ENCODE data around the gene MT1M. TPM values are rescaled to one million over a fixed set of nuclear protein-coding genes. Genes with fewer than 3 reads are reported as not detected.
"Not testable (repeated sequence)": the region's sequence is repeated elsewhere in the genome, so short reads cannot be mapped to it uniquely, and the experiment has no call there.

MT1M gene
- 2.2 and 4.2 TPM in 2 replicates for total RNA-seq (2014; rRNA removed)
- polyA plus RNA-seq (2012): 8.0 TPM

- DNase-seq (ENCODE audit: low read depth): peak; percentile 27
These were observed at the start of gene MT1M for GRCh38 chr16:56632156-56632847. Gene MT1M (plus strand): TSS chr16:56632659. CDS start chr16:56632732, 73 bp downstream.

DNA sequence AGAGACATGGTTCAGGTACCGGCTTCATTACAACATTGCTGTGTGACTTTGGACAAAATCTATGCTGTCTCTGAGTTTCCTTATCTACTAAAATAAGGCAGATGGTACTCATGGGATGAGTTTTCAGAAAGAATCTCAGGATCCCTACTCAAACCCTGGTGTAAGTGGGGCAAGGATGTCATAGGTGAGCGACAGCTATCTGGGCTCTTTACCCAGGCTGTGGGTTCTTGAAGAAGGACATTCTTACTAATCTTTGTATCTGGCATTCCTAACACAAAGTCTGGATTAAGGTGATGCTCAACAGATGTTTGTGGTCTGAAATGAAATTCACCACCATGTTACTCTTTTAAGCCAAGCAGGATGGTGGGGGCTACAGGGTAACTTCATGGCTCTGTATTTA is 49.5 kb upstream of the MT1M start:
- not testable (repeated sequence) for DNase-seq (ENCODE audit: low read depth)

- DNase-seq (ENCODE audit: low read depth): no peak
These were observed 48.9 kb upstream of the MT1M start for GRCh38 chr16:56583351-56584168.

DNA sequence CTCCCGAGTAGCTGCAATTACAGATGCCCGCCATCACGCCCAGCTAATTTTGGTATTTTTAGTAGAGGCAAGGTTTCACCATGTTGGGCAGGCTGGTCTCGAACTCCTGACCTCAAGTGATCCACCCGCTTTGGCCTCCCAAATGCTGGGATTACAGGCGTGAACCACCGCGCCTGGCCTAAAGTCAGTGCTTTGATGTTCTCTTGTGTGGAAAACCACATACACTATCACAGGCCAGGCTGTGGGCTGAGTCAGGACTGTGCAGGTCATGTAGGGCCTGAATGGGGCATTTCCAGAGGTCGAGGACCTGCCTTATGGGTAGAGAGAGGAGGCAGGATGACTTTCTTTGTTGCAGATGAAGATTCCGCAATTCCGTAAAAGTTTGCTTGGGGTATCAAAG is 48.2 kb upstream of the MT1M start:
- DNase-seq (ENCODE audit: low read depth): no peak

DNA sequence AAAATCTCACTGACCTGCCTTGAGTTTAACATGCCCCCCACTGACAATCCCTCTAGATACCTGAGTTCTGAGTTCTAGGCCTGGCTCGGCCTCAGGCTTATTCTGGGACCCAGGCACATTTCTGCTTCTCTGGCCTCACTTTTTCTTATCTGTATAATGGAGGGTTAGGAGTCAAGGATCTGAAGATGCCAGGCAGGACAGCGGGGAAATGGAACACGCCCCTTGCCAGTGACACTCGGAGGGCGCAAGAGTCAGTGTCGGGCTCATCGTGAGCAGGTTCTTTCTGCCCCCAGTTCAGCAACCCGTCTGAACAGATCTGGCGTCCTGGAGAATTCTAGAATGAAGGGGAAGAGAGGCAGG is 43.7 kb upstream of the MT1M start:
- no peak for DNase-seq (ENCODE audit: low read depth)

DNA sequence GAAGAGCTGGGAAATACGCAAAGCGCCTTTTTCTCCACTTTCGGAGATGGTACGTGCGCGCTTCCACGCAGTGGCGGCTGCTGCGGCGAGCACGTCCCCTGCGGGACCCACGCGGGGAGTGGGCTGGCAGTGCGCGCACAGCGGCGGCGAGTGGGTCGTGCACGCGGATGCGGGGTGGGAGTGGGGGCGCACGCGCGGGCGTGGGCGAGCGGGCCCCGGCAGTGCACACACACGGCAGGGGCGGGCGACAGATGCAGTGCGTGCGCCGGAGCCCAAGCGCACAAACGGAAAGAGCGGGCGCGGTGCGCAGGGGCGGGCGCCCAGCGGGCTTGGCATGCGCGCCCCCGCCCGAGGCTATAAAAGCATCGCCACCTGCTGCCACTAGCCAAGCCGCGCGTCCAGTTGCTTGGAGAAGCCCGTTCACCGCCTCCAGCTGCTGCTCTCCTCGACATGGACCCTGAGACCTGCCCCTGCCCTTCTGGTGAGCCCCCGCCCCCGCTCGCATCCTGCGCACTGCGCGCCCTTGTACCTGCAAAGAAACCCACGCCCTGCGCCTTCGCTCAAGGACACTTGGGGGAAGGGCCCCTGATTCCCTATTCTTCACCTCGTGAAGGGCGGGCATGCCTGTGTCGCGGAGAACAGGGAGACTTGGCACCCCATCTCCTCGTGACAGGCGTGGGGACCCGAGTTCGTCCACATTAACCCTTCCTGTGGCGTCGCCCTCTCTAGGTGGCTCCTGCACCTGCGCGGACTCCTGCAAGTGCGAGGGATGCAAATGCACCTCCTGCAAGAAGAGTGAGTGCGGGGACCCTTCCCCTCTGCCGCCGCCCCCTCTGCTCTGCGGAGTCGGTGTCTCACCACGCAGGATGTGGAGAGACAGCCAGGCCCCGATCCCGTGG is 43.1 kb upstream of the MT1M start, which contains the start of gene MT3:
MT3 (plus strand) TSS at position 388 of the 899 bp plus-strand sequence; CDS start at position 451, 63 bp downstream.
- peak; percentile 24 for DNase-seq (ENCODE audit: low read depth)

GRCh38 chr16:56591377-56592060 is 40.9 kb upstream of the MT1M start:
- DNase-seq (ENCODE audit: low read depth): no peak

- DNase-seq (ENCODE audit: low read depth): no peak
These were observed 38.7 kb upstream of the MT1M start for GRCh38 chr16:56593573-56594291.

- DNase-seq (ENCODE audit: low read depth): no peak
These were observed 38.2 kb upstream of the MT1M start for GRCh38 chr16:56594292-56594619.

DNA sequence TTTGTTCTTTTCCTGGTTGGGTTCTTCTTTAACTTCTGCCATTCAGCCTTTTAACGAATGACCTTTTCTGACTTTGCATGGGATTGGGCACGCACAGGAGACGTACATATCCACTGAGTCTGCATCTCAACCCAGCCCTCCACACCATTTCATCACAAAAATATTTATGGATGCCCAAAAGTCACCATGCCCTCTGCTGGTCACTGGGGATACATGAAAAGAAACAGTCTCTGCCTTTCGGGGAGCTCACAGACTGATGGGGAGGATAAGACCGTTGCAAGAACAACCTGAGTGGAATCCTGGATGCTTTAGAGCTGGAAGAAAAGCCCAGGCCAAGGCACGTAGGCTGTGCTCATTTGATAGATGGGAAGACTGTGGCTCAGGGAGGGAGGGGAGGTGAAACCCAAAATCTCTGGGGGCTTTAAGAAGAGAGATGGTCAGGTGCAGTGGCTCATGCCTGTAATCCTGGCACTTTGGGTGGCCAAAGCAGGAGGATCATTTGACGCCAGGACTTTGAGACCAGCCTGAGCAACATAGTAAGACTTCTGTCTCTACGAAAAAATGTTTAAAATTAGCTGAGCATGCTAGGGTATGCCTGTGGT is 32.0 kb upstream of the MT1M start:
- peak; percentile 71 for DNase-seq (ENCODE audit: low read depth)

DNA sequence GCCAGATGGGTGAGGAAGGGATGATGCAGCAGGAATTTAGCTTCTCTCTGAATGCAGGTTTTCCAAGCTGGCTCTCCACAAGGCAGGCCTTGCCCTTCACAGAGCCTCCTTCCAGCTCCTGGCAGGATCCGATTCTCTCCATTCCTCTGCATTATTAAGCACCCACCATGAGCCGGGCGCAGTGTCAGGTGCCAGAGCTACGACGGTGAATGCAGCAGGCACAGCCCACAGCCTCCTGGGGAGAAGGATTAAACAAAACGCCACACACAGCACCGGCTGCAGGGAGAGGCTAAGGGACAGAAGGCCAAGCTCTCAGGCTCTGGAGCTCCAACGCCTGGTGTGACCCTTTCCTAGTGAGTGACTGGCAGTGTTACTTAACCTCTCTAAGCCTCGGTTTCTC is 31.1 kb upstream of the MT1M start:
- DNase-seq (ENCODE audit: low read depth): no peak

- peak; percentile 41 for DNase-seq (ENCODE audit: low read depth)
These were observed 28.9 kb upstream of the MT1M start for GRCh38 chr16:56603589-56603988.

DNA sequence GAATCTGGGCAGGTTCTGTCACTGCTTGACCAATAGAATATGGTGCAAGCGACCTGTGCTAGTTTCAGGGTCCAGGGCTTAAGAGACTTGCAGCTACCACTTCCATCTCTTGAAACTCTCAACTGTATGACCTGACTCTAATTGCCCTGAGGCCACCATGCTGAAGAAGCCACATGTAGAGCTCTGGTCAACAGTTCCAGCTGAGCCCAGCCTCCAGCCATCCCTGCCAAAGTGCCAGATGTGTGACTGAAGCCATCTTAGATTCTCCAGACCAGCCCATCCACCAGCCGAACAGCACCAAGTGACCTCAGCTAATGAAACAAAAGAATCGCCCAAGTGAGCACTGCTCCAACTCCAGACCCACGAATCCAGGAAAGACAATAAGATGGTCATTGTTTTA is 27.5 kb upstream of the MT1M start:
- no peak for DNase-seq (ENCODE audit: low read depth)

DNA sequence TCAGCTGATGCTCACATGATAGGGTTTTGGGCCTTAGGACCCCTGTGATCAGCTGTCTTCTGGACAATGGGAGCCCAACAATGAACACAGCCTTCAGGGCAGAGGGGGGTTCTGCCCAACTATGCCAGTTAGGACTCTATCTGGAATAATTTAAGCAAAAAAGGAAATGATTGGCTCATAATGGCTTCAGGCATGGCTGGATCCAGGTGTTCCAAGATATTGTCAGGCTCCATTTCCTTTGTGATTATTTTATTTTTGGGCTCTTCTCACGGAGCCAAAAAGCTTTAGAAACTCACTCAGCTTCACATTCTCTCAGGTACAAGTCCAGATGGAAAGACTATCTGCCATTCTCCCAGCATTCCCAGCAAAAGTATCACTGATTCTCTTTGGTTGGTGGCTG is 27.0 kb upstream of the MT1M start:
- DNase-seq (ENCODE audit: low read depth): no peak

DNA sequence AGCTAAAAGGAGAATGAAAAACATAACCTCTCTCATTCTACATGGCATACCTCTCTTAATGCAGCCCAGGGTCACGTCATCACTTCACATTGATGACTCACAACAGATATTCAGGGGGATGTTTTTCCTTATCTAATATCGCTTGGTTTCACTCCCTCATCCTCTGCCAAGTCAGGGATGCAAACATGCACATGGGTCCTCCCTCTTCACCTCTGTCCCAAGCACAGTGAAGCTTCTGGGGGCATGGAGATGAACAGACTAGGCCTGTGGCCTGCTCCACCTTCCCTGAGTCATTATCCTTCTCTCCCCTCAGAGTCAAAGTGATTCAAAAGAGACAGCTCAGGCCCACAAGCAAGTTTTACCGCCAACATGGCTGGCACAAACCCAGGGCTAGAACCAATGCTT is 26.4 kb upstream of the MT1M start:
- DNase-seq (ENCODE audit: low read depth): peak; percentile 86

DNA sequence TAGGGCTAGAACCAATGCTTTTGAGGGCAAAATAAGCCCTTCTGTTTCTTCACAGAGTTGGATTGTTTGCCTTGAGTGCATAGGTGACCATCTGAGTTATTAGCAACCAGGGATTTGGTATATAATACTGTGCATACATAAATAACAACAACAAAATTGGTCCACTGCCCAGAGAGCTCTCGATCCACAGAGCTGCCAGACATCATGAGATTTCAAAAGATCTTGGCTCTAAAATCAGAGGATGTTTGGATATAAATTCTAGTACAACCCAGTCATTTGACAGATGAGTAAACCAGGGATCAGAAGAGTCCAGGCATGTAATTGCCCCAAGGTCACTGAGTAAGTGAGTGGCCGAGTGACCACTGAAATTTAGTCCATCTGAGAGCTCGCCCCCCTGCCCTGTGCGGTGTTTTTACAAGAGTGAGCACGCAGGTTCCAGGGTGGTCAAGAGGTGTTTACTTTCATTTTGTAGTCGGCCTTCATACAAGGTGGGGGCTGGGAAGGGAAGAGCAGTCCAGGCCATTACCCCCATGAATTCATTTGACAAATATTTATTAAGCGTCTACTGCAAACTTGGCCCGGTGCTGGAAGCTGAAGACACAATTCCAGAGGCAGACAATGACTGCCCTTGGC is 25.9 kb upstream of the MT1M start:
- peak; percentile 95 for DNase-seq (ENCODE audit: low read depth)

GRCh38 chr16:56607109-56607618 is 25.3 kb upstream of the MT1M start:
- peak; percentile 99 for DNase-seq (ENCODE audit: low read depth)

GRCh38 chr16:56607675-56608042 is 24.8 kb upstream of the MT1M start:
- DNase-seq (ENCODE audit: low read depth): no peak

- peak; percentile 98 for DNase-seq (ENCODE audit: low read depth)
These were observed 24.2 kb upstream of the MT1M start, which contains the start of gene MT2A for GRCh38 chr16:56608043-56608875. Gene MT2A (plus strand): TSS chr16:56608584. CDS start chr16:56608656, 72 bp downstream.

Measured in LHCN-M2 (cell line).